Retinal pigment epithelial cell (primary cell): ENCODE results near the gene RANGAP1.
A peak's percentile ranks its signal among the peaks of the same experiment; 100 is the strongest.

Source experiments
- DNase-seq: peaks from one replicate; pipeline ENCODE4 v3.0.0-alpha.2; 2010; ENCODE audit warnings: low read depth
- H3K4me3 ChIP-seq: 2 replicates; pipeline ENCODE4 v1.5.1; 2011; ENCODE audit warnings: mild to moderate bottlenecking, low read length, control low read depth, moderate library complexity
- CTCF ChIP-seq: conservative IDR thresholded peaks from 2 replicates; pipeline ENCODE4 v1.5.1; 2011; ENCODE audit warnings: low read depth, low read length, control low read depth, inconsistent platforms

The RANGAP1 gene

DNA sequence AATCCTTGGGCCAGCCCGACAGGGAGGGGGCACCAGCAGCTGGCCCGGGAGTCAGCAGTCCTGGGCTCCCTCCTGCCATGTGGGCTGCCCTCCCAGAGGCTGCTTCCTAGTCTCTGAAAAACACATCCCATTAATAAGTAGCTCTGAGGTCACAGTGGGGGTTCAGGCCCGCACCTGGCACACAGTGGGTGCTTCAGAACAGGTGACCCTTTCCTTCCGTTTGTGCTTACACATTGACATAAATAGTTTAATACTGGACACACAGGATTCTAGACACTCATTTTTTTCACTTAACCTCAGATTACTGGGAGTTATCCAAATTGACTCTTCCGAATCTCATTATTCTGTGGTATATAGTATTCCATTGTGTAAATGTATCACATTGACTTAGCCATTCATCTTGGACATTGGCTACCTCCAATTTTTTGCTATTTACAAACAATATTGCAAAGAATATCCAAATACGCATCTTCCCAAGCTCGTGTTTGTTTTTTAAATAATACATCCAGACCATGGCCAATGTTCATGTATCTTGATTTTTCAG is 44.8 kb downstream of the RANGAP1 start:
- no peak overlapping the region for H3K4me3 ChIP-seq
- DNase-seq, result no peak
- TF ChIP-seq CTCF, result no peak

- no peak for TF ChIP-seq CTCF
- H3K4me3 ChIP-seq, result no peak within 1 kb of the TSS
- DNase-seq, result no peak
Observed at GRCh38 chr22:41240377-41241132, 45.4 kb downstream of the RANGAP1 start, which contains the start of gene CHADL. CHADL (minus strand) TSS chr22:41240931; CDS start chr22:41240881, 50 bp downstream.

DNA sequence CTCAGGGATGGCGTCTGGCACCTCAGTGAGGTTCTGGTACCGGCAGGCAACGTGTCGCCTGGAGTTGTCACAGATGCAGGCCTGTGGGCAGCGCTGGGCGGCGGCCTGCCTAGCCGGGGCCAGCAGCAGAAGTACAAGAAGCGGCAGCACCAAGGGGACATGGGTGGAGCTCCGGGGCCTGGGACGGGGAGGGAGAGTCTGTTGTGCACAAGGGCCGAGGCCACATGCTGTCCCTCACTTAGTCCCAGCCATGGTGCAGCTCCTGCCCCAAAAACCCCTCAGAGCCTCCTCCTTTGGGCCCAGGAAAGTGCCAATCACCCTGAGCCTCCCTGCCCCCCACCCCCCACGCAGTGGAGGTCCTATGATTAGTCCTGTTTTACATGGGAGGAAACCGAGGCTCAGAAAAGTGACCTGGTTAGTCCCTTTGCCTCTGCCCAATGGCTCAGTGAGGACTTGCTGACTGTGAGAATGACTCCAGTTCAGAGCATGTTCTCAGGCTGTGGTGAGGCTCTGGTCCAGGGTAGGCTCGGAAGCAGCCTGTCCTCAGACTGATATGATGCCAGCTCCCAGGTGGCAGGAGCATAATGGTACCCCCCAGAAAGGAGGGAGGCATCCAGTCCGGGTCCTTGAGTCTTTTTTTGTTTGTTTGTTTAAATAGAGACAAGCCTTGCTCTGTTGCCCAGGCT is 46.4 kb downstream of the RANGAP1 start:
- TF ChIP-seq CTCF, result no peak
- DNase-seq, result no peak
- no peak overlapping the region for H3K4me3 ChIP-seq

DNA sequence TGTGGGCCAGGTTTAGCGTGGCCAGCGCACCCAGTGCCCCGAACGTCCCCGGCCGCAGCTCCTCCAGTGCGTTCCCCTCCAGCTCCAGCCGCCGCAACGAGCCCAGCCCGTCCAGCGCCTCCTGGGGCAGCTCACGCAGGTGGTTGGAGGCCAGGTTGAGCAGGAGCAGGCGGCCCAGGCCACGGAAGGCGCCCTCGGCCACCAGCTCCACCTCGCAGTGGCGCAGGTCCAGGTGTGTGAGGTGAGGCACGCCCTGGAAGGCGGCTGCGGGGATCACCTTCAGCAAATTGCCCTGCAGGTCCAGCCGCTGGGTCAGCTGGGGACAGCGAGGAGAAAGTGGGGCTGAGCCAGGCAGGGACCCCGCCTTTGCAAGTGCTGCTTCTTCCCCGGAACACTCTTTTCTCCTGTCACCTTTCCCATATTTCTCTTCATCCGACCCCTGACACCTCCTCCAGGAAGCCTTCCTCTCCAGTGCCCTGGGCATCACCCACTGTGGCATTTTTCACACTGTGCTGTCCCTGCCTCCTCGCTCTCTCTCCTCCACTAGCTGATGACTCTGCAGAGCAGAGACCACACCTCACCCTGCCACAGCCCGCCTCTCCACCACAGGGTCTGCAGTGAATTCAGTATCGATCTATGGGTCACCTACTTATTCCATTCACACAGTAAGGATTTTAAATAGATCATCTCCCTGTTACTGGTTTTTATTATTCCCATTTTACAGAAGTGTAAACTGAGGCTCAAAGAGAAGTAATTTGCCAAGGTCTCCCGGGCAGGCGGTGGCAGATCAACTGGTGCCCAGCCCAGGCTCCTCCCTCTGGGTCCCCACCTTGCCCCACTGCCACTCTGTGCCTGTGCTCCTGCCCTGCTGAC is 47.2 kb downstream of the RANGAP1 start:
- TF ChIP-seq CTCF, result no peak
- no peak for DNase-seq
- no peak overlapping the region for H3K4me3 ChIP-seq

DNA sequence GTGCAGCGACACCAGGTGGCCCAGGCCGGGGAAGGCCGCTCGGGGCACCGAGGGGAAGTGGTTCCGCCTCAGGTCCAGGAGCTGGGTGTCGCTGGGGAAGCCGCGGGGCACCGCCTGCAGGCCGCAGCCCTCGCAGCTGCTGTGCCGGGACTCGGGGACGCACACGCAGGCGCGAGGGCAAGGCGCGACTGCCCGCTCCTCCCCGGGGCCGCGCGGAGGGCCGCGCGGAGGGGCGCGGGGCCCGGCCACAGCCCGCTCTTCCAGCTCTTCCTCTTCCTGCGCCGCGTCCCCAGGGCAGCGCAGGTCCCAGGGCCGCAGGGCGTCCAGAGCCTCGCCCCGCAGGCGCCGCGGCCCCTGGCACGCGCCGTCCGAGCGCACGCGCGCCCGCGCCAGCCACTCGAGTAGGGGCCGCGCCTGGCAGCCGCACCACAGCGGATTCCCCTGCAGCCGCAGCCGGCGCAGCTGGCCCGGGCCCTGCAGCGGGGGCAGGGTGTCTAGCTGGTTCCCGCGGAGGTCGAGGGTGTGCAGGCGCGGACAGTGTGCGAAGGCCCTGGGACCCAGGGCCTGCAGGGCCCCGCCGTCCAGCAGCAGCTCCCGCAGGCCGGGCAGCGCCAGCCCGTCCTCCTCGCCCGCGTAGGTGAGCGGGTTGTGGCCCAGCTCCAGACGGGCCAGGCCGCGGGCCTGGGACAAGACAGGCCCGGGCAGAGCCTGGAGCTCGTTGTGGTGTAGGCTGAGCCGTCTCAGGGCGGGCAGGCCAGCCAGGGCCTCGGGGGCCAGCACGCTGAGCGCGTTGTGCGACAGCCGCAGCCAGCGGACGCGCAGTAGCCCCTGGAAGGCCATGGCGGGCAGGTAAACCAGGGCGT is 48.0 kb downstream of the RANGAP1 start:
- DNase-seq, result no peak
- TF ChIP-seq CTCF, result peak; percentile 53

More for the DNA sequence above, 48.0 kb downstream of the RANGAP1 start:
- no peak overlapping the region for H3K4me3 ChIP-seq
